H1 (cell line): Measurements from ENCODE around the gene COL4A3. TPM values are rescaled to one million over a fixed set of nuclear protein-coding genes. Genes with fewer than 3 reads are reported as not detected.

Experiments used
- CTCF ChIA-PET: fragments of 300-600 bp; sonication (Branson Sonifier 250); formaldehyde crosslinking; loops from one replicate; lab custom pipeline; 2021; ENCODE audit not compliant: partially characterized antibody; lab: Charles Lee
- POLR2A ChIA-PET: fragments of 300-600 bp; sonication (Branson Sonifier 250); formaldehyde crosslinking; loops from one replicate; lab custom pipeline; 2021; ENCODE audit warnings: inconsistent platforms; ENCODE audit not compliant: partially characterized antibody; lab: Charles Lee
- DNase-seq, 2 experiments: peaks; one replicate each; pipeline versions ENCODE4 v3.0.0 to v3.0.0-alpha.2; 2010 to 2022; ENCODE audit warnings: low spot score in 2 of 2, low read depth in 1 of 2, mixed read lengths in 1 of 2
- FAIRE-seq: peaks from 2 replicates; lab custom pipeline; 2011; peaks lifted over from hg19 to GRCh38; lab: Jason Lieb, UNC
- H2AFZ ChIP-seq: 2 replicates; pipeline ENCODE4 v1.8.1; 2012; ENCODE audit warnings: low read length, inconsistent platforms
- H2AK5ac ChIP-seq: 2 replicates; pipeline ENCODE4 v1.6.1; 2013; ENCODE audit warnings: low read depth, low read length
- H2BK120ac ChIP-seq: replicated peaks from 2 replicates; pipeline ENCODE3; 2013; ENCODE audit warnings: low read depth, low read length, inconsistent platforms
- H2BK12ac ChIP-seq: 2 replicates; pipeline ENCODE4 v1.6.1; 2013; ENCODE audit warnings: low read depth, low read length
- H2BK15ac ChIP-seq: 2 replicates; pipeline ENCODE4 v1.6.1; 2013; ENCODE audit warnings: low read length
- H2BK20ac ChIP-seq: 2 replicates; pipeline ENCODE4 v1.6.1; 2013; ENCODE audit warnings: low read length
- H2BK5ac ChIP-seq: 2 replicates; pipeline ENCODE4 v1.6.1; 2013; ENCODE audit warnings: low read depth, low read length
- H3K14ac ChIP-seq: 2 replicates; pipeline ENCODE4 v1.6.1; 2013; ENCODE audit warnings: inconsistent platforms; ENCODE audit not compliant: insufficient read length
- H3K18ac ChIP-seq: 2 replicates; pipeline ENCODE4 v1.6.1; 2013; ENCODE audit warnings: low read length; ENCODE audit errors: extremely low read depth
- H3K23ac ChIP-seq: 2 replicates; pipeline ENCODE4 v1.6.1; 2013; ENCODE audit warnings: inconsistent platforms; ENCODE audit not compliant: insufficient read length
- H3K23me2 ChIP-seq: 2 replicates; pipeline ENCODE4 v1.6.1; 2013; ENCODE audit warnings: low read depth, low read length
- H3K27ac ChIP-seq: 2 replicates; pipeline ENCODE4 v1.6.1; 2011; ENCODE audit warnings: low read depth, low read length, inconsistent platforms
- H3K27me3 ChIP-seq, 4 experiments: replicated peaks in 1 of 4; 1 replicate in 1 of 4; 2 replicates in 3 of 4; pipeline versions ENCODE4 v1.6.1 to v1.8.1; 2011 to 2013; ENCODE audit warnings: low read length in 3 of 4, mild to moderate bottlenecking in 3 of 4, inconsistent platforms in 2 of 4, mixed read lengths in 2 of 4, moderate library complexity in 1 of 4; ENCODE audit not compliant: control insufficient read depth in 3 of 4, insufficient read depth in 3 of 4; ENCODE audit errors: extremely low read depth in 1 of 4
- H3K36me3 ChIP-seq, 4 experiments: 2 replicates each; pipeline versions ENCODE4 v1.6.1 to v1.8.1; 2011 to 2013; ENCODE audit warnings: mild to moderate bottlenecking in 4 of 4, low read length in 3 of 4, moderate library complexity in 2 of 4, control low read depth in 1 of 4, inconsistent platforms in 1 of 4; ENCODE audit not compliant: insufficient read depth in 4 of 4, control insufficient read depth in 2 of 4
- H3K4ac ChIP-seq: replicated peaks from 2 replicates; pipeline ENCODE3; 2013; ENCODE audit warnings: low read length, low read depth, mixed read lengths, inconsistent platforms; ENCODE audit not compliant: insufficient read length
- H3K4me1 ChIP-seq, 4 experiments: replicated peaks in 1 of 4; 1 replicate in 1 of 4; 2 replicates in 3 of 4; pipeline versions ENCODE4 v1.6.1 to v1.8.1; 2011 to 2013; ENCODE audit warnings: low read length in 3 of 4, inconsistent platforms in 2 of 4, mixed read lengths in 1 of 4; ENCODE audit not compliant: insufficient read depth in 4 of 4, control insufficient read depth in 3 of 4
- H3K4me2 ChIP-seq, 2 experiments: 2 replicates each; pipeline versions ENCODE4 v1.6.1 to v1.8.1; 2011 to 2013; ENCODE audit warnings: low read depth in 2 of 2, low read length in 2 of 2, control low read depth in 1 of 2, inconsistent platforms in 1 of 2, mild to moderate bottlenecking in 1 of 2; ENCODE audit not compliant: insufficient read depth in 1 of 2
- H3K4me3 ChIP-seq, 4 experiments: fragments of 200-600, 300-600 bp in 1 of 4; sonication (generic), shearing (Covaris generic), sonication (Bioruptor Twin) in 1 of 4; 2 replicates each; pipeline versions ENCODE4 v1.5.1 to v1.8.1; 2011 to 2016; ENCODE audit warnings: low read length in 4 of 4, low read depth in 3 of 4, control low read depth in 2 of 4, inconsistent platforms in 2 of 4, mild to moderate bottlenecking in 2 of 4, mixed read lengths in 1 of 4, moderate library complexity in 1 of 4; ENCODE audit not compliant: insufficient read depth in 2 of 4; ENCODE audit errors: extremely low read depth in 1 of 4
- H3K56ac ChIP-seq: replicated peaks from 2 replicates; pipeline ENCODE3; 2013; ENCODE audit warnings: low read depth, mild to moderate bottlenecking, mixed read lengths, low read length, inconsistent platforms; ENCODE audit not compliant: insufficient read length
- H3K79me1 ChIP-seq: 2 replicates; pipeline ENCODE4 v1.6.1; 2013; ENCODE audit warnings: low read depth, low read length, control low read depth
- H3K79me2 ChIP-seq, 2 experiments: 2 replicates each; pipeline versions ENCODE4 v1.6.1 to v1.8.1; 2012 to 2013; ENCODE audit warnings: low read length in 2 of 2, mild to moderate bottlenecking in 2 of 2, inconsistent platforms in 1 of 2; ENCODE audit not compliant: insufficient read depth in 2 of 2, control insufficient read depth in 1 of 2
- H3K9ac ChIP-seq, 4 experiments: replicated peaks in 1 of 4; 1 replicate in 1 of 4; 2 replicates in 3 of 4; pipeline versions ENCODE4 v1.6.1 to v1.8.1; 2011 to 2013; ENCODE audit warnings: low read depth in 3 of 4, low read length in 3 of 4, control low read depth in 2 of 4, mild to moderate bottlenecking in 2 of 4, moderate library complexity in 2 of 4, inconsistent platforms in 1 of 4; ENCODE audit errors: extremely low read depth in 1 of 4
- H3K9me3 ChIP-seq, 2 experiments: 2 replicates each; pipeline versions ENCODE4 v1.6.1 to v1.8.1; 2012 to 2013; ENCODE audit warnings: mild to moderate bottlenecking in 2 of 2, moderate library complexity in 2 of 2, control low read depth in 1 of 2, inconsistent platforms in 1 of 2, low read depth in 1 of 2, low read length in 1 of 2, mixed read lengths in 1 of 2; ENCODE audit not compliant: insufficient read depth in 2 of 2
- H4K20me1 ChIP-seq, 2 experiments: replicated peaks in 1 of 2; 2 replicates each; pipeline versions ENCODE3 to v1.8.1; 2011 to 2013; ENCODE audit warnings: inconsistent platforms in 2 of 2, low read length in 2 of 2, mild to moderate bottlenecking in 1 of 2; ENCODE audit not compliant: insufficient read depth in 2 of 2, control insufficient read depth in 1 of 2
- H4K5ac ChIP-seq: 2 replicates; pipeline ENCODE4 v1.6.1; 2013; ENCODE audit warnings: low read length, low read depth, mixed read lengths, inconsistent platforms; ENCODE audit not compliant: insufficient read length
- H4K8ac ChIP-seq: 2 replicates; pipeline ENCODE4 v1.8.0; 2013; ENCODE audit warnings: mild to moderate bottlenecking, moderate library complexity, low read length, inconsistent platforms; ENCODE audit not compliant: insufficient read depth; ENCODE audit errors: extremely low read depth
- H4K91ac ChIP-seq: replicated peaks from 2 replicates; pipeline ENCODE3; 2013; ENCODE audit warnings: low read length, mixed read lengths, inconsistent platforms; ENCODE audit not compliant: insufficient read length
- ATF3 ChIP-seq: IDR thresholded peaks from 2 replicates; pipeline ENCODE4 v1.6.1; 2011; ENCODE audit warnings: low read depth, mild to moderate bottlenecking, low read length; ENCODE audit not compliant: insufficient read depth
- CREB1 ChIP-seq: IDR thresholded peaks from 2 replicates; pipeline ENCODE4 v1.6.1; 2012; ENCODE audit warnings: inconsistent platforms
- CTBP2 ChIP-seq: IDR thresholded peaks from 2 replicates; pipeline ENCODE4 v1.7.0; 2011; ENCODE audit warnings: borderline replicate concordance, mild to moderate bottlenecking, moderate library complexity, mixed read lengths, low read length; ENCODE audit not compliant: insufficient read depth, insufficient read length
- E2F6 ChIP-seq: IDR thresholded peaks from 2 replicates; pipeline ENCODE4 v1.6.1; 2012; ENCODE audit warnings: inconsistent platforms
- MAFK ChIP-seq: IDR thresholded peaks from 2 replicates; pipeline ENCODE4 v1.6.1; 2012; ENCODE audit warnings: low read depth, mild to moderate bottlenecking, improper control_type of control experiment, low read length
- NRF1 ChIP-seq: IDR thresholded peaks from 2 replicates; pipeline ENCODE4 v1.6.1; 2011; ENCODE audit warnings: mild to moderate bottlenecking, low read depth, low read length, improper control_type of control experiment
- POLR2A ChIP-seq, 2 experiments: IDR thresholded peaks; 1 replicate in 1 of 2; 2 replicates in 1 of 2; pipeline ENCODE4 v1.6.1; 2011; ENCODE audit warnings: low read depth in 2 of 2, low read length in 2 of 2, mild to moderate bottlenecking in 2 of 2; ENCODE audit errors: control extremely low read depth in 1 of 2
- POU5F1 ChIP-seq: IDR thresholded peaks from 2 replicates; pipeline ENCODE4 v1.6.1; 2011; ENCODE audit warnings: low read depth, mild to moderate bottlenecking, low read length, moderate library complexity
- RBBP5 ChIP-seq: IDR thresholded peaks from 2 replicates; pipeline ENCODE4 v1.7.1; 2012; ENCODE audit warnings: low read depth, mild to moderate bottlenecking, inconsistent platforms, low read length, moderate library complexity, borderline replicate concordance
- RXRA ChIP-seq: IDR thresholded peaks from 2 replicates; pipeline ENCODE4 v1.6.1; 2011; ENCODE audit warnings: low read depth, mild to moderate bottlenecking, low read length, moderate library complexity; ENCODE audit not compliant: insufficient read depth
- TAF7 ChIP-seq: optimal IDR thresholded peaks from 2 replicates; pipeline ENCODE3; 2011; ENCODE audit warnings: low read depth, mild to moderate bottlenecking, inconsistent platforms, low read length, moderate library complexity, borderline replicate concordance
- TEAD4 ChIP-seq: IDR thresholded peaks from 2 replicates; pipeline ENCODE4 v1.6.1; 2012; ENCODE audit warnings: low read depth, low read length, inconsistent platforms, mixed read lengths
- USF2 ChIP-seq: IDR thresholded peaks from 2 replicates; pipeline ENCODE4 v1.6.1; 2011; ENCODE audit warnings: low read length, improper control_type of control experiment
- WGBS, 2 experiments: shearing (Covaris generic) in 1 of 2; methylation state at CpG; one replicate each; pipeline versions ENCODE4 v1.1.6 to v1.1.7; 2013 to 2015; ENCODE audit warnings: low lambda C conversion rate in 2 of 2, mixed read lengths in 2 of 2, inconsistent platforms in 1 of 2, low coverage in 1 of 2, missing lambda C conversion rate in 1 of 2; ENCODE audit not compliant: insufficient replicate concordance in 2 of 2, insufficient coverage in 1 of 2, insufficient read length in 1 of 2; ENCODE audit errors: extremely low coverage in 1 of 2, missing lambda C conversion rate in 1 of 2; 5-methylcytosine and 5-hydroxymethylcytosine counted together
- polyA plus RNA-seq, 7 experiments: library from polyadenylated mRNA; depleted of rRNA in 3 of 7; stranded (reverse) in 5 of 7; unstranded in 2 of 7; fragments of >200 nt in 5 of 7; fragments of 200-250 nt in 2 of 7; gene quantifications; 1 replicate in 5 of 7; 2 replicates in 1 of 7; 4 replicates in 1 of 7; pipeline versions ENCODE4 v1.2.1 to v1.2.3, GENCODE V29; 2011 to 2013; ENCODE audit warnings: missing spikeins in 2 of 7, mixed read lengths in 2 of 7
- total RNA-seq: library from RNA; stranded (reverse); fragmentation: NEBNext Ultra II Directional; extraction: Animal tissue kit (Norgen Biotek cat#: 25700); gene quantifications from 2 replicates; pipeline ENCODE4 v1.2.1, GENCODE V29; 2021

Gene COL4A3
- total and polyA plus RNA-seq, 2 of the 8 experiments (the other 6 are each of a cell fraction or from before 2014, with no cell fraction given) = 0.12 to 0.17 TPM

DNA sequence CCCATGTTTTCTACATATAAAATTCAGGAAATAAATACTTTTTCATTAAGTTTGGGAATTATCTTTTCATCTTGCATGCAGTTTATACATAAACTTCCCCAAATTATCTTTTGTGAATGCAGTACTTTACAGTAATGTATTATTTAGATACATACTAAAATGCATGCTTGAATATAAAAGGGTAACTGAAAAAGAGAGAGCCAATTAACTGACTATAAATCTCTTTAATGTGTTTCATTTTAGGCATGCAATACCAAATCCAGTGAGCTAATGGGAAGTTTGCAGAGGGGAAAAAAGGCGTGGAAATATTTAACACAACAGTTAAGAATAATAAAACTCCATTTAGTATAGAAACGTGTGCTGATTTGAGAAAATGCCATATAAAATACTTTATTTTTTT lies 39.6 kb upstream of the COL4A3 start:
- no peaks in the 10 kb centered on the region for H4K20me1 ChIP-seq
- POLR2A ChIA-PET = no interaction called here
- CTCF ChIA-PET = interaction anchor here (0.6 to 2.1 kb wide), 26 partner anchors 8 to 1483 kb away, joined by 3 to 15 read pairs (median 4); no protein-coding TSS in a partner anchor
- no peak overlapping the region for H3K9ac ChIP-seq
- no peak overlapping the region for H3K18ac ChIP-seq
- no peak overlapping the region for H3K4me2 ChIP-seq
- no peak overlapping the region for H2AFZ ChIP-seq
- H4K91ac ChIP-seq = no peak overlapping the region
- H3K56ac ChIP-seq = no peak overlapping the region
- H3K23ac ChIP-seq = no peak overlapping the region
- no peak overlapping the region for H2BK12ac ChIP-seq
- H3K27ac ChIP-seq = no peak overlapping the region
- H3K9me3 ChIP-seq = no peaks in the 10 kb centered on the region
- FAIRE-seq (no peak), DNase-seq (no peak)
- no peaks in the 10 kb centered on the region for H3K36me3 ChIP-seq
- H3K4me1 ChIP-seq = no peaks in the 10 kb centered on the region
- no peak overlapping the region for H2BK20ac ChIP-seq
- H2BK5ac ChIP-seq = no peak overlapping the region
- H2BK120ac ChIP-seq = no peak overlapping the region
- H3K14ac ChIP-seq = no peak overlapping the region
- H3K79me1 ChIP-seq = no peaks in the 10 kb centered on the region
- H3K4ac ChIP-seq = no peak overlapping the region
- H3K23me2 ChIP-seq = no peaks in the 10 kb centered on the region
- no peak overlapping the region for H2BK15ac ChIP-seq
- no peak overlapping the region for H2AK5ac ChIP-seq
- H3K79me2 ChIP-seq = no peaks in the 10 kb centered on the region
- no peak overlapping the region for H3K4me3 ChIP-seq
- no peak overlapping the region for H4K8ac ChIP-seq
- no peak overlapping the region for H4K5ac ChIP-seq
- no peaks in the 10 kb centered on the region for H3K27me3 ChIP-seq
- WGBS, 2 experiments = 80% methylated on average over 2 of the region's 2 CpGs; no CpG with 5 or more reads in 1 of the 2 experiments
- TF ChIP-seq RXRA (no peak), TAF7 (no peak), TEAD4 (no peak), NRF1 (no peak), E2F6 (no peak), ATF3 (no peak), CTBP2 (no peak), MAFK (no peak), POLR2A (IDR thresholded peaks at IDR 0.05; ENCODE audit: control extremely low read depth in 1 of 2, low read depth in 2 of 2, low read length in 2 of 2) (no peak), POU5F1 (no peak), USF2 (no peak), RBBP5 (no peak), CREB1 (no peak)
